RWPE1 (cell line): ENCODE measurements around the gene ANXA1.

ENCODE experiments used
- CTCF ChIA-PET: fragments of 350-600 bp; sonication (Branson Sonifier 250); formaldehyde crosslinking; extraction: SDS; loops from one replicate; lab custom pipeline; 2021; lab: Yijun Ruan, JAX
- POLR2A ChIA-PET: fragments of 400-600 bp; formaldehyde crosslinking; extraction: SDS; loops from one replicate; lab custom pipeline; 2020; ENCODE audit warnings: antibody characterized with exemption; ENCODE audit not compliant: low non-redundant PET; lab: Yijun Ruan, JAX
- DNase-seq: peaks from one replicate; pipeline ENCODE4 v3.0.0; 2012; ENCODE audit warnings: low spot score
- H3K27ac ChIP-seq: fragments of 450-650 bp; 2 replicates; pipeline ENCODE4 v1.5.1; 2017
- CTCF ChIP-seq: fragments of 450-650 bp; conservative IDR thresholded peaks from 2 replicates; pipeline ENCODE4 v1.5.1; 2017; ENCODE audit warnings: low read depth, mild to moderate bottlenecking

Gene ANXA1

GRCh38 chr9:73176450-73176875 is 24.8 kb downstream of the ANXA1 start:
- peak; percentile 66 for DNase-seq
- ChIA-PET POLR2A (no interaction called here), CTCF (interaction anchor here (0.6 to 3.4 kb wide), 5 partner anchors 59 to 582 kb away, joined by 3 to 23 read pairs (median 4); no protein-coding TSS in a partner anchor)
- peak overlapping the region; percentile 42; the same call in 1 of the 2 replicates for H3K27ac ChIP-seq
- no peak for TF ChIP-seq CTCF

- no peak overlapping the region for H3K27ac ChIP-seq
- TF ChIP-seq CTCF, result no peak
- CTCF ChIA-PET, result interaction anchor here (0.6 to 3.4 kb wide), 2 partner anchors 68 to 70 kb away, joined by 3 to 23 read pairs; no protein-coding TSS in a partner anchor
- POLR2A ChIA-PET, result no interaction called here
- DNase-seq, result no peak
These were observed 26.4 kb downstream of the ANXA1 start for GRCh38 chr9:73178044-73178443.

- no peak for TF ChIP-seq CTCF
- peak; percentile 15 for DNase-seq
- ChIA-PET POLR2A (no interaction called here), CTCF (interaction anchor here (0.6 to 1.5 kb wide), 5 partner anchors 22 to 848 kb away, joined by 3 to 6 read pairs (median 4); no protein-coding TSS in a partner anchor)
- H3K27ac ChIP-seq, result no peak overlapping the region
These were observed 27.9 kb downstream of the ANXA1 start for GRCh38 chr9:73179589-73179988.

GRCh38 chr9:73180403-73180802 is 28.7 kb downstream of the ANXA1 start:
- POLR2A ChIA-PET, result no interaction called here
- H3K27ac ChIP-seq, result no peak overlapping the region
- no peak for TF ChIP-seq CTCF
- DNase-seq, result peak; percentile 29
- CTCF ChIA-PET, result interaction anchor here (0.7 to 1.5 kb wide), 3 partner anchors 68 to 320 kb away, joined by 3 to 6 read pairs (median 3); no protein-coding TSS in a partner anchor

GRCh38 chr9:73182928-73183327 is 31.3 kb downstream of the ANXA1 start:
- no peak overlapping the region for H3K27ac ChIP-seq
- no peak for TF ChIP-seq CTCF
- POLR2A ChIA-PET, result no interaction called here
- CTCF ChIA-PET, result interaction anchor here (0.6 to 3.5 kb wide), 3 partner anchors 75 to 195 kb away, joined by 3 to 15 read pairs (median 4); no protein-coding TSS in a partner anchor
- no peak for DNase-seq

- DNase-seq, result no peak
- no peak overlapping the region for H3K27ac ChIP-seq
- ChIA-PET CTCF (interaction anchor here (0.6 to 3.5 kb wide), 4 partner anchors 76 to 323 kb away, joined by 3 to 15 read pairs (median 4); no protein-coding TSS in a partner anchor), POLR2A (no interaction called here)
- no peak for TF ChIP-seq CTCF
These were observed 31.8 kb downstream of the ANXA1 start for GRCh38 chr9:73183428-73183827.
